Spleen (tissue), 11 donors: ENCODE measurements around the gene RDH12. TPM values are rescaled to one million over a fixed set of nuclear protein-coding genes. Genes with fewer than 3 reads are reported as not detected.

Experiments used
- DNase-seq: peaks from one replicate; pipeline ENCODE4 v3.0.0-alpha.2; 2020
- H3K27ac ChIP-seq, 8 donors: fragments of 200-600 bp; sonication (generic) in 7 of 8; 1 replicate in 4 of 8; 2 replicates in 4 of 8; pipeline versions ENCODE4 v1.5.0 to v1.8.0; 2016 to 2021; ENCODE audit warnings: inconsistent platforms in 4 of 8, mild to moderate bottlenecking in 4 of 8, moderate library complexity in 1 of 8
- H3K27me3 ChIP-seq, 7 donors: fragments of 200-600 bp; sonication (generic) in 6 of 7; replicated peaks in 1 of 7; 1 replicate in 4 of 7; 2 replicates in 3 of 7; pipeline versions ENCODE4 v1.5.0 to v1.8.0; 2016 to 2021; ENCODE audit warnings: inconsistent platforms in 3 of 7, mild to moderate bottlenecking in 1 of 7
- H3K36me3 ChIP-seq, 6 donors: fragments of 200-600 bp; sonication (generic) in 5 of 6; 1 replicate in 4 of 6; 2 replicates in 2 of 6; pipeline versions ENCODE4 v1.5.0 to v1.8.0; 2016 to 2021; ENCODE audit warnings: inconsistent platforms in 2 of 6
- H3K4me1 ChIP-seq, 6 donors: fragments of 200-600 bp; sonication (generic) in 5 of 6; 1 replicate in 3 of 6; 2 replicates in 3 of 6; pipeline versions ENCODE4 v1.5.0 to v1.8.0; 2016 to 2021; ENCODE audit warnings: inconsistent platforms in 3 of 6
- H3K4me3 ChIP-seq, 8 donors: fragments of 200-600 bp; sonication (generic) in 7 of 8; 1 replicate in 4 of 8; 2 replicates in 4 of 8; pipeline versions ENCODE4 v1.5.0 to v1.8.0; 2016 to 2021; ENCODE audit warnings: inconsistent platforms in 4 of 8, mild to moderate bottlenecking in 4 of 8, moderate library complexity in 2 of 8
- H3K9me3 ChIP-seq, 8 donors: fragments of 200-600 bp; sonication (generic) in 7 of 8; 1 replicate in 4 of 8; 2 replicates in 4 of 8; pipeline versions ENCODE4 v1.5.0 to v1.8.0; 2016 to 2021; ENCODE audit warnings: inconsistent platforms in 4 of 8
- CTCF ChIP-seq, 11 experiments: fragments of 200-600 bp in 7 of 11; fragments of 450-650 bp in 4 of 11; sonication (generic) in 4 of 11; IDR thresholded peaks in 8 of 11; conservative IDR thresholded peaks in 3 of 11; 1 replicate in 7 of 11; 2 replicates in 4 of 11; pipeline versions ENCODE4 v1.4.0 to v1.8.0; 2016 to 2021; ENCODE audit warnings: antibody characterized with exemption in 11 of 11, inconsistent platforms in 4 of 11, mild to moderate bottlenecking in 1 of 11
- POLR2A ChIP-seq, 3 donors: fragments of 450-650 bp; IDR thresholded peaks; one replicate each; pipeline ENCODE4 v1.5.1; 2017; ENCODE audit warnings: antibody characterized with exemption in 3 of 3, mild to moderate bottlenecking in 1 of 3
- POLR2AphosphoS5 ChIP-seq, 3 donors: sonication (generic); formaldehyde crosslinking; IDR thresholded peaks; one replicate each; pipeline ENCODE4 v1.5.1; 2017; ENCODE audit warnings: antibody characterized with exemption in 3 of 3
- WGBS, 5 donors: extraction: QIAGEN DNeasy Blood & Tissue Kit in 3 of 5; methylation state at CpG; one replicate each; pipeline versions ENCODE4 v1.1.5 to v1.1.7; 2013 to 2018; 5-methylcytosine and 5-hydroxymethylcytosine counted together
- intact Hi-C: fragments of 100-400 bp; cut with DNase I; formaldehyde crosslinking; loops from one replicate; pipeline ENCODE4 v1.15.0; 2023; ENCODE audit warnings: low total_unique reads
- polyA plus RNA-seq, 3 donors: library from polyadenylated mRNA; stranded (reverse); fragments of 200-250 nt; gene quantifications; one replicate each; pipeline ENCODE4 v1.2.1, GENCODE V29; 2013
- total RNA-seq, 7 donors: library from RNA; depleted of rRNA in 3 of 7; stranded (reverse); fragments of >200 nt in 3 of 7; fragmentation: NEBNext Ultra II Directional in 4 of 7; extraction: Animal tissue kit (Norgen Biotek cat#: 25700) in 4 of 7; gene quantifications; one replicate each; pipeline versions ENCODE4 v1.1.0 to v1.2.1, GENCODE V29; 2016 to 2021
- donor health status: healthy with polysubstance abuse.
- donor health status: DM: no; HTN: no; CAD: no; lungs with moderate emphysema.
- donor health status: DM: no; HTN: no; CAD: no.
- donor health status: Bipolar disorder and iron deficiency.
- donor health status: healthy.
- donor health status: DM: no; HTN: no; CAD: no.
- donor health status: DM: yes; HTN: yes; CAD: no.

Gene RDH12
- total and polyA plus RNA-seq, 10 donors, result 0.08 to 0.10 TPM; not detected in 8

GRCh38 chr14:67746927-67747326 lies 45.2 kb downstream of the RDH12 start:
- Histone ChIP-seq H3K36me3 (peaks cover 0 to 61% (median 47%) of the 10 kb centered on the region in 6 donors), H3K4me1 (no peaks in the 10 kb centered on the region), H3K9me3 (peaks cover 0 to 8% (median 0%) of the 10 kb centered on the region in 8 donors), H3K27ac (no peak overlapping the region), H3K27me3 (no peaks in the 10 kb centered on the region), H3K4me3 (no peak overlapping the region)
- TF ChIP-seq POLR2AphosphoS5 (IDR thresholded peaks at IDR 0.05) (no peak), CTCF (IDR thresholded peaks at IDR 0.05 in 8 of 11, conservative IDR thresholded peaks at IDR 0.05 in 3 of 11) (no peak), POLR2A (IDR thresholded peaks at IDR 0.05) (no peak)
- intact Hi-C loops, result no loop called here
- 72 to 86% (median 81%) methylated on average over 1 of the region's 1 CpG for WGBS, 5 donors
- DNase-seq, result no peak

- intact Hi-C loops, result no loop called here
- TF ChIP-seq POLR2A (IDR thresholded peaks at IDR 0.05), result no peak
- TF ChIP-seq POLR2AphosphoS5 (IDR thresholded peaks at IDR 0.05), result peak in 1 of 3 donors; percentile 24
- DNase-seq, result no peak
- H3K4me1 ChIP-seq, result no peaks in the 10 kb centered on the region
- H3K27ac ChIP-seq, result no peak overlapping the region
- no peaks in the 10 kb centered on the region for H3K27me3 ChIP-seq
- WGBS, 5 donors, result 93 to 97% (median 95%) methylated on average over 7 to 10 of the region's 10 CpGs
- H3K4me3 ChIP-seq, result no peak overlapping the region
- peaks cover 0 to 75% (median 61%) of the 10 kb centered on the region in 6 donors for H3K36me3 ChIP-seq
- peaks cover 0 to 8% (median 0%) of the 10 kb centered on the region in 8 donors for H3K9me3 ChIP-seq
These were observed 46.6 kb downstream of the RDH12 start for GRCh38 chr14:67748312-67748711.

- no peaks in the 10 kb centered on the region for H3K27me3 ChIP-seq
- DNase-seq, result no peak
- WGBS, 5 donors, result 86 to 96% (median 95%) methylated on average over 6 of the region's 6 CpGs
- H3K27ac ChIP-seq, result no peak overlapping the region
- no peaks in the 10 kb centered on the region for H3K4me1 ChIP-seq
- H3K36me3 ChIP-seq, result peaks cover 4 to 87% (median 73%) of the 10 kb centered on the region in 6 donors
- intact Hi-C loops, result no loop called here
- TF ChIP-seq POLR2AphosphoS5 (IDR thresholded peaks at IDR 0.05), result no peak
- no peak for TF ChIP-seq POLR2A (IDR thresholded peaks at IDR 0.05)
- TF ChIP-seq CTCF (IDR thresholded peaks at IDR 0.05 in 8 of 11, conservative IDR thresholded peaks at IDR 0.05 in 3 of 11), result no peak
- no peak overlapping the region for H3K4me3 ChIP-seq
- H3K9me3 ChIP-seq, result peaks cover 0 to 5% (median 0%) of the 10 kb centered on the region in 8 donors
These were observed 47.8 kb downstream of the RDH12 start for GRCh38 chr14:67749341-67750084.

GRCh38 chr14:67756496-67756895 lies 54.8 kb downstream of the RDH12 start:
- Histone ChIP-seq H3K36me3 (peaks cover 4 to 100% (median 71%) of the 10 kb centered on the region in 6 donors), H3K27me3 (no peaks in the 10 kb centered on the region), H3K4me3 (no peak overlapping the region), H3K27ac (no peak overlapping the region), H3K9me3 (no peaks in the 10 kb centered on the region), H3K4me1 (no peaks in the 10 kb centered on the region)
- no peak for DNase-seq
- 86 to 100% (median 93%) methylated on average over 1 of the region's 1 CpG for WGBS, 5 donors
- no peak for TF ChIP-seq POLR2AphosphoS5 (IDR thresholded peaks at IDR 0.05)
- no peak for TF ChIP-seq POLR2A (IDR thresholded peaks at IDR 0.05)
- TF ChIP-seq CTCF (IDR thresholded peaks at IDR 0.05 in 8 of 11, conservative IDR thresholded peaks at IDR 0.05 in 3 of 11), result no peak
- intact Hi-C loops, result no loop called here
